B cell (primary cell): Measurements from ENCODE around the gene OR8U1.

Experiments used
- EZH2 ChIP-seq: IDR thresholded peaks from 2 replicates; pipeline ENCODE4 v1.6.1; 2012; ENCODE audit warnings: borderline replicate concordance, low read depth, mild to moderate bottlenecking, moderate library complexity, low read length; ENCODE audit not compliant: insufficient read depth, poor library complexity, severe bottlenecking
- TF ChIP-seq, protein P1 (sequence below): fragments of 200-600 bp; IDR thresholded peaks from one replicate; pipeline ENCODE4 v1.8.0; 2022; ENCODE audit warnings: antibody characterized with exemption, mild to moderate bottlenecking

DNA sequence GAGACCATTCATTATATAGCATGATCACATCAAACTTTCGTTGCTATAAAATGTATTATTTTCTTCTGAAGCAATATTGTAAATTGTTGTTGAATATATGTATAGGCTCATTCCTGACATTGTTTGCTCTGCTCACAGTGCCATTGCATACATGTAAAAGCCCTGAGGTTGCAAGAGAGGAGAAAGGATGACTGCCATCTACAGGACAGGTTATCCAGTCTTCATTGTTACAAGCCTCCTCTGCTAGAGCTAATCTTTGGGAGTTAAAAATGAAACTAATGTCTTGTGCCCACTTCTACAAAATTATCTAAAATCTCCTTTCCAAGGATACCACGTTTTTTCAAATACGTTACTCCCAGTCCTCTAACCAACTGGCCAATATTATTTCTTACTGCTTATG lies 20.6 kb downstream of the OR8U1 start:
- TF ChIP-seq, protein P1, sequence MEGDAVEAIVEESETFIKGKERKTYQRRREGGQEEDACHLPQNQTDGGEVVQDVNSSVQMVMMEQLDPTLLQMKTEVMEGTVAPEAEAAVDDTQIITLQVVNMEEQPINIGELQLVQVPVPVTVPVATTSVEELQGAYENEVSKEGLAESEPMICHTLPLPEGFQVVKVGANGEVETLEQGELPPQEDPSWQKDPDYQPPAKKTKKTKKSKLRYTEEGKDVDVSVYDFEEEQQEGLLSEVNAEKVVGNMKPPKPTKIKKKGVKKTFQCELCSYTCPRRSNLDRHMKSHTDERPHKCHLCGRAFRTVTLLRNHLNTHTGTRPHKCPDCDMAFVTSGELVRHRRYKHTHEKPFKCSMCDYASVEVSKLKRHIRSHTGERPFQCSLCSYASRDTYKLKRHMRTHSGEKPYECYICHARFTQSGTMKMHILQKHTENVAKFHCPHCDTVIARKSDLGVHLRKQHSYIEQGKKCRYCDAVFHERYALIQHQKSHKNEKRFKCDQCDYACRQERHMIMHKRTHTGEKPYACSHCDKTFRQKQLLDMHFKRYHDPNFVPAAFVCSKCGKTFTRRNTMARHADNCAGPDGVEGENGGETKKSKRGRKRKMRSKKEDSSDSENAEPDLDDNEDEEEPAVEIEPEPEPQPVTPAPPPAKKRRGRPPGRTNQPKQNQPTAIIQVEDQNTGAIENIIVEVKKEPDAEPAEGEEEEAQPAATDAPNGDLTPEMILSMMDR, result no peak
- no peak for TF ChIP-seq EZH2
